ENCODE results near the gene SEMA4B.

The SEMA4B gene

GRCh38 chr15:90191794-90192509 lies 9.2 kb upstream of the SEMA4B start:
- 83% methylated on average over 7 of the region's 7 CpGs for WGBS

DNA sequence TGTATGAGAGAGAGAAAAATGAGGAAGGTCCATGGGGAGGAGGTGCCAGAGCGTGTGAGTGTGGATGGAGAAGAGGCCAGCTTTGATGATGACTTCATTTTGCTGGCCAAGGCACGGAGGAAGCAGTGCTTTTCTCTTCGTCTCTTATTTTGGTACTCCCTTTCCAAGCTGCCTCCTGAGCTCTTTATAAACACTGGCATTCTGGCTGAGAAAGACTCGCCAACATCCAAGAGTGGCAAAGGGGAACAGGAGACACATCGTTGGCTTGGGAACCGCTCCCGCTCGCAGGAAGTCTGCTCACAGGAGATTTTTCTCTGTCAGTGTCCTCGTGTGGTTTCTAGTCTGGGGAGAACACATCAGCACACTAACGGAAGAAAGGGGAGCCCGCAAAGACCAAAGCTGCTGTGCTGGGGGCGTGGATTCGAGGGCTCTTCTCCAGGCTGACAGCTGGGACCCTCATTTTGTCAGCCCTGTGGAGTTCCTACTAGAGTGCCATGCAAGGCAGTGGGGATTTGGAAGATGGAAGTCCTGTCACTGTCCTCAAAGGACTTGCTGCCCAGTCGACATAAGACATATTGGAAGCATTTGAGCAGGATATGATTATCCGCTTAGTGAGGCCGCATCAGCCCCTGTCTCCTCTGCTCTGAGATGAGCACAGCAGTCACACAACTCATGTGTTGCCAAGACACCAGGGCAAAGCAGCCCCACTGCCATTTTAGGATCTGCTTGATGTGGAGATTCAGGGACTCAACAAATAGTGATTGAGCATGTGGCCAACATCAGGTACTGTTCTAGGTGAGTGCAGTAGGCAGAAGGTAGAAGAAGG lies 8.0 kb upstream of the SEMA4B start:
- Histone ChIP-seq H2AK5ac (ENCODE audit: low read length, severe bottlenecking) (peak overlapping the region; percentile 96), H2BK15ac (ENCODE audit: low read depth, poor library complexity, severe bottlenecking) (no peak overlapping the region), H2BK5ac (ENCODE audit: low read depth, low read length, poor library complexity, severe bottlenecking) (no peak overlapping the region), H4K91ac (ENCODE audit: low read length) (no peak overlapping the region), H2BK120ac (ENCODE audit: low read depth, low read length) (no peak overlapping the region), H3K9ac (ENCODE audit: low read length) (no peak overlapping the region), H3K9me3 (ENCODE audit: control insufficient read depth, low read length) (no peaks in the 10 kb centered on the region), H3K4me2 (ENCODE audit: low read length, poor library complexity, severe bottlenecking) (no peak overlapping the region), H3K4me3 (ENCODE audit: insufficient read depth in 1 of 2, low read depth in 1 of 2, low read length in 2 of 2) (no peak overlapping the region), H3K14ac (ENCODE audit: low read length in 2 of 2) (no peak overlapping the region), H3K4ac (ENCODE audit: low read depth in 1 of 2, low read length in 2 of 2) (no peak overlapping the region), H2BK12ac (ENCODE audit: low read length in 2 of 2) (peak overlapping the region in 1 of 2 experiments; percentile 49), H3K27ac (ENCODE audit: low read length, poor library complexity, severe bottlenecking) (no peak overlapping the region), H3K36me3 (ENCODE audit: control insufficient read depth in 1 of 2, insufficient read depth in 2 of 2, low read depth in 1 of 2, low read length in 2 of 2) (no peaks in the 10 kb centered on the region), H3K23ac (ENCODE audit: low read length in 2 of 2) (no peak overlapping the region), H3K27me3 (ENCODE audit: control insufficient read depth in 1 of 2, insufficient read depth in 1 of 2, low read length in 2 of 2) (no peaks in the 10 kb centered on the region), H2AFZ (ENCODE audit: low read depth, low read length) (no peak overlapping the region), H3K18ac (ENCODE audit: low read depth in 1 of 2, low read length in 2 of 2) (no peak overlapping the region), H3K79me1 (replicated peaks; ENCODE audit: low read length, poor library complexity, severe bottlenecking) (peaks cover 29% of the 10 kb centered on the region), H3K4me1 (ENCODE audit: control insufficient read depth, insufficient read depth, low read depth, low read length) (peaks cover 23% of the 10 kb centered on the region), H4K8ac (ENCODE audit: low read length) (no peak overlapping the region)
- WGBS = 89% methylated on average over 16 of the region's 16 CpGs
- DNase-seq = no peak

More at GRCh38 chr15:90191794-90192509, 9.2 kb upstream of the SEMA4B start:
- Histone ChIP-seq H2BK5ac (ENCODE audit: low read depth, low read length, poor library complexity, severe bottlenecking) (no peak overlapping the region), H2BK15ac (ENCODE audit: low read depth, poor library complexity, severe bottlenecking) (no peak overlapping the region), H2BK12ac (ENCODE audit: low read length in 2 of 2) (peak overlapping the region in 1 of 2 experiments; percentile 64), H2BK120ac (ENCODE audit: low read depth, low read length) (no peak overlapping the region), H3K18ac (ENCODE audit: low read depth in 1 of 2, low read length in 2 of 2) (peak overlapping the region in 1 of 2 experiments; percentile 95), H3K9me3 (ENCODE audit: control insufficient read depth, low read length) (no peaks in the 10 kb centered on the region), H3K4me2 (ENCODE audit: low read length, poor library complexity, severe bottlenecking) (no peak overlapping the region), H3K4me1 (ENCODE audit: control insufficient read depth, insufficient read depth, low read depth, low read length) (peaks cover 23% of the 10 kb centered on the region), H3K9ac (ENCODE audit: low read length) (no peak overlapping the region), H2AK5ac (ENCODE audit: low read length, severe bottlenecking) (peak overlapping the region; percentile 81), H3K14ac (ENCODE audit: low read length in 2 of 2) (peak overlapping the region in 1 of 2 experiments; percentile 82), H3K4me3 (ENCODE audit: insufficient read depth in 1 of 2, low read depth in 1 of 2, low read length in 2 of 2) (peak overlapping the region in 1 of 2 experiments; percentile 7), H3K27me3 (ENCODE audit: control insufficient read depth in 1 of 2, insufficient read depth in 1 of 2, low read length in 2 of 2) (no peaks in the 10 kb centered on the region), H3K4ac (ENCODE audit: low read depth in 1 of 2, low read length in 2 of 2) (peak overlapping the region in 1 of 2 experiments; percentile 85), H3K27ac (ENCODE audit: low read length, poor library complexity, severe bottlenecking) (peak overlapping the region; percentile 47), H3K79me1 (replicated peaks; ENCODE audit: low read length, poor library complexity, severe bottlenecking) (peaks cover 31% of the 10 kb centered on the region), H3K23ac (ENCODE audit: low read length in 2 of 2) (no peak overlapping the region), H4K91ac (ENCODE audit: low read length) (peak overlapping the region; percentile 19), H2AFZ (ENCODE audit: low read depth, low read length) (no peak overlapping the region), H4K8ac (ENCODE audit: low read length) (peak overlapping the region; percentile 59), H3K36me3 (ENCODE audit: control insufficient read depth in 1 of 2, insufficient read depth in 2 of 2, low read depth in 1 of 2, low read length in 2 of 2) (no peaks in the 10 kb centered on the region)
- no peak for DNase-seq

GRCh38 chr15:90194655-90195054 lies 6.5 kb upstream of the SEMA4B start:
- Histone ChIP-seq H3K9ac (ENCODE audit: low read length) (no peak overlapping the region), H3K9me3 (ENCODE audit: control insufficient read depth, low read length) (no peaks in the 10 kb centered on the region), H3K14ac (ENCODE audit: low read length in 2 of 2) (no peak overlapping the region), H3K27me3 (ENCODE audit: control insufficient read depth in 1 of 2, insufficient read depth in 1 of 2, low read length in 2 of 2) (no peaks in the 10 kb centered on the region), H2AFZ (ENCODE audit: low read depth, low read length) (no peak overlapping the region), H3K4ac (ENCODE audit: low read depth in 1 of 2, low read length in 2 of 2) (no peak overlapping the region), H3K4me3 (ENCODE audit: insufficient read depth in 1 of 2, low read depth in 1 of 2, low read length in 2 of 2) (no peak overlapping the region), H4K8ac (ENCODE audit: low read length) (no peak overlapping the region), H4K91ac (ENCODE audit: low read length) (no peak overlapping the region), H2BK15ac (ENCODE audit: low read depth, poor library complexity, severe bottlenecking) (no peak overlapping the region), H3K4me1 (ENCODE audit: control insufficient read depth, insufficient read depth, low read depth, low read length) (peaks cover 25% of the 10 kb centered on the region), H2BK12ac (ENCODE audit: low read length in 2 of 2) (no peak overlapping the region), H2AK5ac (ENCODE audit: low read length, severe bottlenecking) (no peak overlapping the region), H2BK5ac (ENCODE audit: low read depth, low read length, poor library complexity, severe bottlenecking) (no peak overlapping the region), H3K36me3 (ENCODE audit: control insufficient read depth in 1 of 2, insufficient read depth in 2 of 2, low read depth in 1 of 2, low read length in 2 of 2) (no peaks in the 10 kb centered on the region), H3K27ac (ENCODE audit: low read length, poor library complexity, severe bottlenecking) (no peak overlapping the region), H2BK120ac (ENCODE audit: low read depth, low read length) (no peak overlapping the region), H3K79me1 (replicated peaks; ENCODE audit: low read length, poor library complexity, severe bottlenecking) (peaks cover 34% of the 10 kb centered on the region), H3K18ac (ENCODE audit: low read depth in 1 of 2, low read length in 2 of 2) (no peak overlapping the region), H3K4me2 (ENCODE audit: low read length, poor library complexity, severe bottlenecking) (no peak overlapping the region), H3K23ac (ENCODE audit: low read length in 2 of 2) (no peak overlapping the region)
- DNase-seq = no peak
- 100% methylated on average over 2 of the region's 2 CpGs for WGBS

GRCh38 chr15:90200534-90201129 lies 498 bp upstream of the SEMA4B start:
- no peak overlapping the region for H3K27ac ChIP-seq (ENCODE audit: low read length, poor library complexity, severe bottlenecking)
- peak overlapping the region; percentile 98 for H4K91ac ChIP-seq (ENCODE audit: low read length)
- H3K4me1 ChIP-seq (ENCODE audit: control insufficient read depth, insufficient read depth, low read depth, low read length) = peaks cover 31% of the 10 kb centered on the region
- H2BK15ac ChIP-seq (ENCODE audit: low read depth, poor library complexity, severe bottlenecking) = peak overlapping the region; percentile 96
- H2BK120ac ChIP-seq (ENCODE audit: low read depth, low read length) = peak overlapping the region; percentile 83
- no peak for DNase-seq
- peak overlapping the region; percentile 93 for H4K8ac ChIP-seq (ENCODE audit: low read length)
- no peak overlapping the region for H2AK5ac ChIP-seq (ENCODE audit: low read length, severe bottlenecking)
- peak overlapping the region; percentile 56 to 69 for H2BK12ac ChIP-seq (ENCODE audit: low read length in 2 of 2)
- H3K18ac ChIP-seq (ENCODE audit: low read depth in 1 of 2, low read length in 2 of 2) = peak overlapping the region; percentile 62 to 93
- peak overlapping the region; percentile 9 to 37 for H3K14ac ChIP-seq (ENCODE audit: low read length in 2 of 2)
- H3K4ac ChIP-seq (ENCODE audit: low read depth in 1 of 2, low read length in 2 of 2) = peak overlapping the region; percentile 3 to 65
- peak overlapping the region; percentile 86 for H3K9ac ChIP-seq (ENCODE audit: low read length)
- peak overlapping the region; percentile 93 for H3K4me2 ChIP-seq (ENCODE audit: low read length, poor library complexity, severe bottlenecking)
- H3K4me3 ChIP-seq (ENCODE audit: insufficient read depth in 1 of 2, low read depth in 1 of 2, low read length in 2 of 2) = peak overlapping the region; percentile 92 to 97
- 18% methylated on average over 17 of the region's 24 CpGs for WGBS
- peaks cover 0 to 12% of the 10 kb centered on the region in 2 experiments for H3K36me3 ChIP-seq (ENCODE audit: control insufficient read depth in 1 of 2, insufficient read depth in 2 of 2, low read depth in 1 of 2, low read length in 2 of 2)
- peak overlapping the region in 1 of 2 experiments; percentile 54 for H3K23ac ChIP-seq (ENCODE audit: low read length in 2 of 2)
- peaks cover 40% of the 10 kb centered on the region for H3K79me1 ChIP-seq (replicated peaks; ENCODE audit: low read length, poor library complexity, severe bottlenecking)
- H2BK5ac ChIP-seq (ENCODE audit: low read depth, low read length, poor library complexity, severe bottlenecking) = no peak overlapping the region
- H3K9me3 ChIP-seq (ENCODE audit: control insufficient read depth, low read length) = no peaks in the 10 kb centered on the region
- no peaks in the 10 kb centered on the region for H3K27me3 ChIP-seq (ENCODE audit: control insufficient read depth in 1 of 2, insufficient read depth in 1 of 2, low read length in 2 of 2)
- H2AFZ ChIP-seq (ENCODE audit: low read depth, low read length) = peak overlapping the region; percentile 86

Data from mesenchymal stem cell (in vitro differentiated cells and primary cell).